ENCODE results near the gene RAB40C.

The RAB40C gene

GRCh38 chr16:563072-563644, 26.7 kb upstream of the RAB40C start:
- no peaks in the 10 kb centered on the region for H3K36me3 ChIP-seq (replicated peaks; ENCODE audit: low read depth, low read length)
- no peak overlapping the region for H3K4me3 ChIP-seq (ENCODE audit: low read length)
- H3K79me2 ChIP-seq (ENCODE audit: low read length): no peaks in the 10 kb centered on the region
- H3K9ac ChIP-seq (ENCODE audit: low read length): no peak overlapping the region
- peaks cover 21% of the 10 kb centered on the region for H3K4me1 ChIP-seq (ENCODE audit: low read length)
- H3K27me3 ChIP-seq (ENCODE audit: low read depth, low read length): no peaks in the 10 kb centered on the region
- H2AFZ ChIP-seq (ENCODE audit: low read depth, low read length): no peak overlapping the region
- no peaks in the 10 kb centered on the region for H4K20me1 ChIP-seq (ENCODE audit: insufficient read depth, low read length)
- no peaks in the 10 kb centered on the region for H3K9me3 ChIP-seq (ENCODE audit: insufficient read depth, low read length)
- H3K27ac ChIP-seq (ENCODE audit: low read length): no peak overlapping the region
- no peak overlapping the region for H3K4me2 ChIP-seq (ENCODE audit: low read length)
- no peak for TF ChIP-seq CTCF (IDR thresholded peaks at IDR 0.05; ENCODE audit: low read depth, low read length)
- TF ChIP-seq EZH2phosphoT487 (IDR thresholded peaks at IDR 0.05; ENCODE audit: low read depth): no peak

- no peaks in the 10 kb centered on the region for H3K27me3 ChIP-seq (ENCODE audit: low read depth, low read length)
- H3K4me2 ChIP-seq (ENCODE audit: low read length): no peak overlapping the region
- H3K36me3 ChIP-seq (replicated peaks; ENCODE audit: low read depth, low read length): no peaks in the 10 kb centered on the region
- H3K27ac ChIP-seq (ENCODE audit: low read length): no peak overlapping the region
- no peak overlapping the region for H3K9ac ChIP-seq (ENCODE audit: low read length)
- TF ChIP-seq EZH2phosphoT487 (IDR thresholded peaks at IDR 0.05; ENCODE audit: low read depth) (no peak), CTCF (IDR thresholded peaks at IDR 0.05; ENCODE audit: low read depth, low read length) (no peak)
- H3K4me3 ChIP-seq (ENCODE audit: low read length): no peak overlapping the region
- H4K20me1 ChIP-seq (ENCODE audit: insufficient read depth, low read length): no peaks in the 10 kb centered on the region
- H2AFZ ChIP-seq (ENCODE audit: low read depth, low read length): no peak overlapping the region
- H3K9me3 ChIP-seq (ENCODE audit: insufficient read depth, low read length): no peaks in the 10 kb centered on the region
- peaks cover 32% of the 10 kb centered on the region for H3K4me1 ChIP-seq (ENCODE audit: low read length)
- peaks cover under 1% of the 10 kb centered on the region; the same call in 1 of the 2 replicates for H3K79me2 ChIP-seq (ENCODE audit: low read length)
Measured at GRCh38 chr16:564690-565418, 25.0 kb upstream of the RAB40C start.

- Histone ChIP-seq H3K27ac (ENCODE audit: low read length) (peak overlapping the region; percentile 77), H2AFZ (ENCODE audit: low read depth, low read length) (no peak overlapping the region; the same call in 1 of the 2 replicates), H3K4me3 (ENCODE audit: low read length) (peak overlapping the region; percentile 75; the same call in 1 of the 2 replicates), H3K79me2 (ENCODE audit: low read length) (peaks cover 8% of the 10 kb centered on the region), H3K36me3 (replicated peaks; ENCODE audit: low read depth, low read length) (no peaks in the 10 kb centered on the region), H3K9me3 (ENCODE audit: insufficient read depth, low read length) (no peaks in the 10 kb centered on the region), H3K27me3 (ENCODE audit: low read depth, low read length) (no peaks in the 10 kb centered on the region), H3K4me1 (ENCODE audit: low read length) (peaks cover 32% of the 10 kb centered on the region), H4K20me1 (ENCODE audit: insufficient read depth, low read length) (no peaks in the 10 kb centered on the region), H3K9ac (ENCODE audit: low read length) (peak overlapping the region; percentile 77; the same call in 1 of the 2 replicates), H3K4me2 (ENCODE audit: low read length) (peak overlapping the region; percentile 96)
- no peak for TF ChIP-seq CTCF (IDR thresholded peaks at IDR 0.05; ENCODE audit: low read depth, low read length)
- TF ChIP-seq EZH2phosphoT487 (IDR thresholded peaks at IDR 0.05; ENCODE audit: low read depth): no peak
Measured at GRCh38 chr16:565419-566330, 24.2 kb upstream of the RAB40C start.
